ENCODE measurements around the gene NTRK2. TPM values are rescaled to one million over a fixed set of nuclear protein-coding genes. Genes with fewer than 3 reads are reported as not detected.

Gene NTRK2
- total RNA-seq, 1 donor from 2014 or later, result 23.8 TPM

- no peaks in the 10 kb centered on the region for H3K27me3 ChIP-seq
- intact Hi-C loops (cut with DNase I), result no loop called here
- no peak overlapping the region for H3K27ac ChIP-seq
- TF ChIP-seq CTCF (IDR thresholded peaks at IDR 0.05), result no peak
- H3K4me1 ChIP-seq, result no peaks in the 10 kb centered on the region
- no peaks in the 10 kb centered on the region for H3K36me3 ChIP-seq
- H3K9me3 ChIP-seq, result no peaks in the 10 kb centered on the region
- H3K4me3 ChIP-seq, result no peak overlapping the region
- DNase-seq (ENCODE audit: low spot score in 2 of 2), result no peak
Measured at GRCh38 chr9:85055506-85056202, 386.1 kb downstream of the NTRK2 start.

- Histone ChIP-seq H3K27me3 (no peaks in the 10 kb centered on the region), H3K36me3 (no peaks in the 10 kb centered on the region), H3K4me3 (no peak overlapping the region), H3K9me3 (no peaks in the 10 kb centered on the region), H3K27ac (no peak overlapping the region), H3K4me1 (no peaks in the 10 kb centered on the region)
- no peak for TF ChIP-seq CTCF (IDR thresholded peaks at IDR 0.05)
- DNase-seq (ENCODE audit: low spot score in 2 of 2), result no peak
- intact Hi-C loops (cut with DNase I), result no loop called here
Measured at GRCh38 chr9:85056203-85056572, 386.7 kb downstream of the NTRK2 start.

- no peak overlapping the region for H3K27ac ChIP-seq
- H3K9me3 ChIP-seq, result no peaks in the 10 kb centered on the region
- no peak for DNase-seq (ENCODE audit: low spot score in 2 of 2)
- no peaks in the 10 kb centered on the region for H3K27me3 ChIP-seq
- no peaks in the 10 kb centered on the region for H3K4me1 ChIP-seq
- no peaks in the 10 kb centered on the region for H3K36me3 ChIP-seq
- no peak overlapping the region for H3K4me3 ChIP-seq
- intact Hi-C loops (cut with DNase I), result no loop called here
- TF ChIP-seq CTCF (IDR thresholded peaks at IDR 0.05), result no peak
Measured at GRCh38 chr9:85061969-85062368, 392.4 kb downstream of the NTRK2 start.

GRCh38 chr9:85062385-85063022, 393.0 kb downstream of the NTRK2 start:
- intact Hi-C loops (cut with DNase I), result no loop called here
- H3K27ac ChIP-seq, result no peak overlapping the region
- no peaks in the 10 kb centered on the region for H3K36me3 ChIP-seq
- no peak for TF ChIP-seq CTCF (IDR thresholded peaks at IDR 0.05)
- no peaks in the 10 kb centered on the region for H3K4me1 ChIP-seq
- no peak for DNase-seq (ENCODE audit: low spot score in 2 of 2)
- H3K27me3 ChIP-seq, result no peaks in the 10 kb centered on the region
- H3K4me3 ChIP-seq, result no peak overlapping the region
- H3K9me3 ChIP-seq, result no peaks in the 10 kb centered on the region

- intact Hi-C loops (cut with DNase I), result no loop called here
- TF ChIP-seq CTCF (IDR thresholded peaks at IDR 0.05), result no peak
- no peak overlapping the region for H3K27ac ChIP-seq
- H3K36me3 ChIP-seq, result no peaks in the 10 kb centered on the region
- no peaks in the 10 kb centered on the region for H3K27me3 ChIP-seq
- no peaks in the 10 kb centered on the region for H3K4me1 ChIP-seq
- no peak overlapping the region for H3K4me3 ChIP-seq
- H3K9me3 ChIP-seq, result no peaks in the 10 kb centered on the region
- DNase-seq (ENCODE audit: low spot score in 2 of 2), result no peak
Measured at GRCh38 chr9:85064811-85065371, 395.4 kb downstream of the NTRK2 start.

Measured in ascending aorta (tissue), 2 donors.